GM13976 (cell line): ENCODE measurements around the gene CKLF.

ENCODE experiments used
- DNase-seq: peaks from one replicate; pipeline ENCODE4 v3.0.0; 2012; ENCODE audit warnings: low spot score
- CTCF ChIP-seq: IDR thresholded peaks from 2 replicates; pipeline ENCODE4 v1.5.1; 2012; ENCODE audit warnings: borderline replicate concordance, mild to moderate bottlenecking; ENCODE audit not compliant: insufficient read depth; ENCODE audit errors: extremely low read depth, missing control alignments, control extremely low read depth
- in situ Hi-C: fragments of 300-500 bp; cut with MboI; formaldehyde crosslinking; loops from one replicate; pipeline ENCODE4 v1.12.0; 2022; ENCODE audit warnings: low sequenced_read_pairs, mixed read lengths, inconsistent platforms; ENCODE audit not compliant: unreplicated experiment

Gene CKLF

GRCh38 chr16:66525396-66526180, 26.8 kb upstream of the CKLF start:
- TF ChIP-seq CTCF, result no peak
- in situ Hi-C loops, result no loop called here
- DNase-seq, result no peak

GRCh38 chr16:66528294-66528693, 24.1 kb upstream of the CKLF start:
- in situ Hi-C loops, result no loop called here
- no peak for DNase-seq

DNA sequence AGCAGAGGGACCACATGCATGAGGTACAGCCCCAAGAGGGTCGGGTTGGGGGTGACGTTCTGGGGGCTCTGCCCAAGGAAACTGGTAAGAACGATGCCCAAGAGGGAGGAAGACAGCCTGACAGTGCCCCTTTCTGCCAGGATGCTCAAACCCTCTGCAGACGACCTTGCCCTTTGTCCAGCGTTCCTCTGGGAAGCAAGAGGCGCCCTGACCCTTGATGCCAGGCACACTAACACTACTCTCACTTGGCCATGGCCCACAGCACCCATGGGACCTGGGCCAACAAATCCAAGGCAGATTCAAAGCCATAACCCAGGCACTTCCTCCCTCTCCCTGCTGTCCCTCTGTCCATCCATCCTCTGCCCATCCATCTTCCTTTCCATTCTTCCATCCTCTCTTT, 22.9 kb upstream of the CKLF start:
- in situ Hi-C loops, result no loop called here
- DNase-seq, result no peak
- no peak for TF ChIP-seq CTCF

More at GRCh38 chr16:66528294-66528693, 24.1 kb upstream of the CKLF start:
- TF ChIP-seq CTCF, result no peak

- DNase-seq, result no peak
- no peak for TF ChIP-seq CTCF
- in situ Hi-C loops, result no loop called here
Observed at GRCh38 chr16:66534376-66534799, 18.0 kb upstream of the CKLF start.

GRCh38 chr16:66536525-66536924, 15.9 kb upstream of the CKLF start:
- in situ Hi-C loops, result no loop called here
- no peak for TF ChIP-seq CTCF
- no peak for DNase-seq

DNA sequence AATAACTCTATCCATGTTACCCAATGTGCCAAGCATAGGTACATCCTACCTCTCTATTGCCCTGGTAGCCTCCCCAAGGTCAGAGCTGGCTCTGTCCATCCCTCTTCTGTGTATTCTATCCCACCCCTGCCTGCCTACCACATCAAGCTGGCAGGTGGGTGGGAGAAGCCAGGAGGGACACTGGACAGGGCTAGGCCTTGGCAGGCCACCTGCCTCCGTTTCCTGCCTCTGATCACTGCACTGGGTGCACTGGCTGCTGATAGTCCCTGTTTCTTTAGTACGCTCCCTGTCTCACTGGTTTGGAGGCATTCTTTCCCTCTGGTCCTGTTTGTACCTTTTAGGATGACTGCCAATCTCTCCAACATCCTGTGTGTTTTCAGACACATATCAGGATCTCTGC, 15.1 kb upstream of the CKLF start:
- in situ Hi-C loops, result no loop called here

More for the DNA sequence above, 15.1 kb upstream of the CKLF start:
- TF ChIP-seq CTCF, result no peak
- no peak for DNase-seq
